Right renal pelvis (tissue), 4 donors: Measurements from ENCODE around the gene PACSIN3. TPM values are rescaled to one million over a fixed set of nuclear protein-coding genes. Genes with fewer than 3 reads are reported as not detected.

Experiments
- polyA plus RNA-seq, 4 donors: library from polyadenylated mRNA; unstranded; fragments of 120-200 nt; gene quantifications; one replicate each; pipeline ENCODE4 v1.2.1, GENCODE V29; 2013; ENCODE audit not compliant: insufficient read length in 4 of 4

PACSIN3 gene
- polyA plus RNA-seq, 4 donors, result 28.1 to 42.0 (median 31.3) TPM

Other genes starting within 250 kb of the PACSIN3 start
- gene CSTPP1, start 249.7 kb downstream of the PACSIN3 start, polyA plus RNA-seq, result 10 to 100 TPM; 55.0 to 60.2 (median 57.4) TPM
- gene ARFGAP2, start 9.6 kb downstream of the PACSIN3 start, polyA plus RNA-seq, result 10 to 100 TPM; 78.0 to 79.7 (median 79.1) TPM
- 10 to 100 TPM; 19.6 to 21.9 (median 21.5) TPM for gene DDB2, start 28.5 kb upstream of the PACSIN3 start, polyA plus RNA-seq
- 10 to 100 TPM; 50.8 to 61.4 (median 56.5) TPM for gene ACP2, start 62.4 kb upstream of the PACSIN3 start, polyA plus RNA-seq
- 10 to 100 TPM; 41.2 to 42.0 (median 41.8) TPM for gene NR1H3, start 71.6 kb upstream of the PACSIN3 start, polyA plus RNA-seq
- 10 to 100 TPM; 34.5 to 51.2 (median 39.9) TPM for gene MADD, start 83.7 kb upstream of the PACSIN3 start, polyA plus RNA-seq
- under 1 TPM; 0.04 to 0.13 (median 0.11) TPM for gene MYBPC3, start 166.3 kb upstream of the PACSIN3 start, polyA plus RNA-seq
- gene SPI1, start 192.1 kb upstream of the PACSIN3 start, polyA plus RNA-seq, result 1 to 10 TPM; 2.7 to 3.7 (median 3.4) TPM
- gene SLC39A13, start 222.2 kb upstream of the PACSIN3 start, polyA plus RNA-seq, result 10 to 100 TPM; 47.0 to 73.0 (median 53.9) TPM
- 100 to 1,000 TPM; 146 to 162 (median 150) TPM for gene PSMC3, start 240.0 kb upstream of the PACSIN3 start, polyA plus RNA-seq